ENCODE results near the gene DNASE1L2.

DNASE1L2 gene

DNA sequence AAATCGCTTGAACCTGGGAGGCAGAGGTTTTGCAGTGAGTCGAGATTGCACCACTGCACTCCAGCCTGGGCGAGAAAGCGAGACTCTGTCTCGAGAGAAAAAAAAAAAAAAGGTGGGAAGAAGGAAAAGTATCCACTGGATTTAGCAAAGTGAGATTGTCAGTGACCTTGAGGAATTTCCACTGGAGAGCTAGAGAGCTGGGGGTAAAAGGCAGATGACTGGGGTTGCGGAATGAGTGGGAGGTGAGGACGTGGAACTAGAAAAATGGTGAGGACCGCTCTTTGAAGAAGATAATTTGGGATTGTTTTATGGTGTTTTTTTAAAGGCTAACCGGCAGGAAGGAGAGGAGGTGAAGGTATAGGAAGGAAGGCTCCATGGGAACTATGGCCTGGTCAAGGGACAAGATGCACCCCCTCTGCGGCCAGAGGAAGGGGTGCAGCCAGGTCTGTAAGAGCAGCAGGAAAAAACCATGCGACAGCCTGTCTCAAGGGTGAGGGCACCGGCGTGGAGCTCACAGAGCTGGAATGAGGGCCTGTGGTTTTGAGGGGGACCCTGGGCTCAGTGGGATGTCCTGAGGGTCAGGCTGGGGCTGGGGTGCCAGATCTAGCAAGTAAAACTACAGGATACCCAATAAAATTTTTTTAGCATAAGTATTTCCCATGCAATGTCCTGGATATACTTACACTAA is 31.7 kb upstream of the DNASE1L2 start:
- no peak for DNase-seq (ENCODE audit: low read depth)
- H3K4me3 ChIP-seq (ENCODE audit: low read depth, low read length), result peak overlapping the region; percentile 58
- TF ChIP-seq, protein P1, sequence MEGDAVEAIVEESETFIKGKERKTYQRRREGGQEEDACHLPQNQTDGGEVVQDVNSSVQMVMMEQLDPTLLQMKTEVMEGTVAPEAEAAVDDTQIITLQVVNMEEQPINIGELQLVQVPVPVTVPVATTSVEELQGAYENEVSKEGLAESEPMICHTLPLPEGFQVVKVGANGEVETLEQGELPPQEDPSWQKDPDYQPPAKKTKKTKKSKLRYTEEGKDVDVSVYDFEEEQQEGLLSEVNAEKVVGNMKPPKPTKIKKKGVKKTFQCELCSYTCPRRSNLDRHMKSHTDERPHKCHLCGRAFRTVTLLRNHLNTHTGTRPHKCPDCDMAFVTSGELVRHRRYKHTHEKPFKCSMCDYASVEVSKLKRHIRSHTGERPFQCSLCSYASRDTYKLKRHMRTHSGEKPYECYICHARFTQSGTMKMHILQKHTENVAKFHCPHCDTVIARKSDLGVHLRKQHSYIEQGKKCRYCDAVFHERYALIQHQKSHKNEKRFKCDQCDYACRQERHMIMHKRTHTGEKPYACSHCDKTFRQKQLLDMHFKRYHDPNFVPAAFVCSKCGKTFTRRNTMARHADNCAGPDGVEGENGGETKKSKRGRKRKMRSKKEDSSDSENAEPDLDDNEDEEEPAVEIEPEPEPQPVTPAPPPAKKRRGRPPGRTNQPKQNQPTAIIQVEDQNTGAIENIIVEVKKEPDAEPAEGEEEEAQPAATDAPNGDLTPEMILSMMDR (IDR thresholded peaks at IDR 0.05; ENCODE audit: low read depth, low read length, missing control alignments), result no peak

DNA sequence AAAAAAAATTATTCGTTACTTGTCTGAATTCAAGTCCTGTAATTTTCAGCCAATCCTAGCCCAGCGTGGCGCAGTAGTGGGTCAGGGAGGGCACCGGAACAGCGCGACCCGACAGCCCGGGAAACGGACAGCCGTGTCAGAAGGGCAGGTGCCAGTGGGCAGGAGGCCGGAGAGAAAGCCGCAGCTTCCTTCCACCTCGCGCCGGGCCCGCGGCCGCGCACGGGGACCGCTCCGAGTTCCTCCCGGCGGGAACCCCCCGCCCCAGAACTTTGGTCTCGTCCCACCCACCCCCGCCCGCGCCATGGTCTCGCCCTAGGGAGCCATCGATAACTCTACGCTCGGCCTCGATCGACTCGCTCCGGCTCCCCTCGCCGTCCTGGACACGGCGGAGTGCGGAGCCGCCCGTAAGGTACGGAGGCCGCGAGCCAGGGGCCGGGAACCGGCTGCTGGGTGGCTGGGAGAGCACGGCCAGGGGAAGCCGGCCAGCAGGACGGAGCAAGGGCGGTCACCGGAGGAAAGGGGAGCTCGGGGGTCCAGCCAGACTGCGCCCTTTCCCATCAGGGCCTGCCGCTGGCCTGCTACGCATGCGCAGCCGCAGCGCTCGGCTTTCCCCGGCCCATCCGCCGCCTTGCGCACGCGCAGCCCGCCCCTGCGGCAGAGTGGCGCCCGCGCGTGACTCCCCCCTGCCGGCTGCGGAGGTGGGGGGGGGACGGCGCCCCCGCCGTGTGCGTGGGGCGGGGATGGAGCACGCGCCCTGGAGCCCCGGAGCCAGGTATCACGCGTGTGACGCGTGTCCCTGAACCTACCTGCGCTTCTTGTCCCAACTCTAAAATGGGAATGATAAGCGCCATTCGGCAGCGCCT is 30.9 kb upstream of the DNASE1L2 start, which contains the start of gene MLST8:
Gene MLST8 (plus strand): TSS at position 351 of the 863 bp plus-strand sequence. CDS start 632 bp downstream, outside the sequence.
- TF ChIP-seq, protein P1 (IDR thresholded peaks at IDR 0.05; ENCODE audit: low read depth, low read length, missing control alignments), result peak; percentile 30
- peak; percentile 62 for DNase-seq (ENCODE audit: low read depth)
- H3K4me3 ChIP-seq (ENCODE audit: low read depth, low read length), result peak within 1 kb of the TSS; percentile 58

DNA sequence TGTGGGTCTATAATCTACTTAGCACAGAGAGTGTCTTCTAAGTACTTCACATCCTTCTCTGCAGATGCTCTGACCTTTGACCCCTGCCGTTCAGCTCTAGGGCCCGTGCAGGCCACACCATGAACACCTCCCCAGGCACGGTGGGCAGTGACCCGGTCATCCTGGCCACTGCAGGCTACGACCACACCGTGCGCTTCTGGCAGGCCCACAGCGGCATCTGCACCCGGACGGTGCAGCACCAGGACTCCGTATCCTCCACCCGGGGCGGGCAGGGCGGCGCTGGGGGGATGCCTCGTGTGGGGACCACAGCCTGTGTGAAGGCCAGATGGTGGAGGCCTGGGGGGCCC is 30.3 kb upstream of the DNASE1L2 start:
- H3K4me3 ChIP-seq (ENCODE audit: low read depth, low read length), result peak overlapping the region; percentile 58
- DNase-seq (ENCODE audit: low read depth), result no peak
- TF ChIP-seq, protein P1 (IDR thresholded peaks at IDR 0.05; ENCODE audit: low read depth, low read length, missing control alignments), result no peak

DNA sequence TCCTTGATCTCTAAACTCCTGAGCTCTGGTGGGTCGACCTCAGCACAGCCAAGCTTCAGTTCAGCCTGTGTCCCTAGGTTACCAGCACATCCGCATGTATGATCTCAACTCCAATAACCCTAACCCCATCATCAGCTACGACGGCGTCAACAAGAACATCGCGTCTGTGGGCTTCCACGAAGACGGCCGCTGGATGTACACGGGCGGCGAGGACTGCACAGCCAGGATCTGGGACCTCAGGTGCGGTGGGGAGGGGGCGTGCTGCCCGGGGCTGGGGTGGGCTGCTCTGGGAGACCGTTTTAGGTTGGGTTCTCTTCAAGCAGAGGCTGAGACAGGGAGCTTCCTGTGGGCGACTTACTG is 29.8 kb upstream of the DNASE1L2 start:
- DNase-seq (ENCODE audit: low read depth), result no peak
- TF ChIP-seq, protein P1 (IDR thresholded peaks at IDR 0.05; ENCODE audit: low read depth, low read length, missing control alignments), result no peak
- H3K4me3 ChIP-seq (ENCODE audit: low read depth, low read length), result peak overlapping the region; percentile 58

DNA sequence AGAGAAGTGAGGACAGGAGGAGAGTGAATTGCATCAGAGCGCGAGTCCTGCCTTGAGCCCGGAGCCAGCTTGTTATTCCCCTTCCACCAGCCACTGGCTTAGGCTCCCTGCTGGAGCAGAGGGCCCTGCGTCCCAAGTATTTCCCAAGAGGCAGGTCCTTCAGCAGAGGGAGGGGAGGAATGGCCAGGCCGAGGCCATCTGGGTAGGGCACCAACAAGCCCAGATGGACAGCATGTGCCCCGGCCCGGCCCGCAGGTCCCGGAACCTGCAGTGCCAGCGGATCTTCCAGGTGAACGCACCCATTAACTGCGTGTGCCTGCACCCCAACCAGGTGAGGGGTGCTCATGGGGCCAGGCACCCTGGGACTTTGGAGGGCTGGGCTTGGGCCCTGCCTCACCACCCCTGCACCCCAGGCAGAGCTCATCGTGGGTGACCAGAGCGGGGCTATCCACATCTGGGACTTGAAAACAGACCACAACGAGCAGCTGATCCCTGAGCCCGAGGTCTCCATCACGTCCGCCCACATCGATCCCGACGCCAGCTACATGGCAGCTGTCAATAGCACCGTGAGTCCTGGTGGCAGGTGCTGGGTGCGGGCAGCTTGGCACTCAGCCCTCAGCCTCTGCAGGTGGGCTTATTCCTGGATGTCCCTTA is 29.3 kb upstream of the DNASE1L2 start:
- TF ChIP-seq, protein P1 (IDR thresholded peaks at IDR 0.05; ENCODE audit: low read depth, low read length, missing control alignments), result no peak
- H3K4me3 ChIP-seq (ENCODE audit: low read depth, low read length), result peak overlapping the region; percentile 58; the same call in 1 of the 2 replicates
- no peak for DNase-seq (ENCODE audit: low read depth)

DNA sequence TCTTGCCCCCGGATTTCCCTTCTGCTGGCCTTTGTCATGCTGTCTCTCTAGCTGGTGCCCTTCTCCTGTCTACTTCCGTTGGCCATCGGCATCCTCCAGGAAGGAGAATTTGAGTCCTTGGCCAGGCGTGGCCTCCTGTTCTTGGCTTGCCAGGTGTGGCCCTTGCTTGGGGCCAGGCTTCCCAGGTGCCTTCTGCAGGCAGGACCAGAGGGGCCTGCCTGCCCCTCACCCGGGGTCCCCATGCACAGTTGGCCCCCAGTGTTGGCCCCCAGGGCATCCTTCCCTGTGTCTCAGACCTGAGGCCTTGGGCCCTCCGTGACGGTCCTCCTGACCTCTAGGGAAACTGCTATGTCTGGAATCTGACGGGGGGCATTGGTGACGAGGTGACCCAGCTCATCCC is 28.4 kb upstream of the DNASE1L2 start:
- DNase-seq (ENCODE audit: low read depth), result no peak
- no peak overlapping the region for H3K4me3 ChIP-seq (ENCODE audit: low read depth, low read length)
- TF ChIP-seq, protein P1 (IDR thresholded peaks at IDR 0.05; ENCODE audit: low read depth, low read length, missing control alignments), result no peak
